ENCODE measurements around the gene DTX3.
"Not testable (repeated sequence)": the region's sequence is repeated elsewhere in the genome, so short reads cannot be mapped to it uniquely, and the experiment has no call there.

The DTX3 gene

GRCh38 chr12:57617942-57618341 is 13.3 kb downstream of the DTX3 start:
- H3K36me3 ChIP-seq = no peaks in the 10 kb centered on the region
- no peaks in the 10 kb centered on the region for H3K9me3 ChIP-seq
- no peak overlapping the region for H3K4me3 ChIP-seq (ENCODE audit: low read depth in 1 of 2, low read length in 1 of 2)
- peaks cover 20 to 25% of the 10 kb centered on the region in 2 experiments for H3K4me1 ChIP-seq (ENCODE audit: control insufficient read depth in 1 of 2, insufficient read depth in 1 of 2, low read depth in 1 of 2, low read length in 1 of 2)
- H3K27me3 ChIP-seq = peaks cover 100% of the 10 kb centered on the region
- no peak for TF ChIP-seq CTCF (IDR thresholded peaks at IDR 0.05)
- H3K27ac ChIP-seq = no peak overlapping the region

GRCh38 chr12:57618431-57618830 is 13.8 kb downstream of the DTX3 start:
- not testable (repeated sequence) for H3K9me3 ChIP-seq; H3K36me3 ChIP-seq; H3K4me3 ChIP-seq (ENCODE audit: low read depth in 1 of 2, low read length in 1 of 2); H3K27ac ChIP-seq
- Histone ChIP-seq H3K4me1 (ENCODE audit: control insufficient read depth in 1 of 2, insufficient read depth in 1 of 2, low read depth in 1 of 2, low read length in 1 of 2) (peaks cover 20 to 25% of the 10 kb centered on the region in 2 experiments), H3K27me3 (peaks cover 100% of the 10 kb centered on the region)

- no peak overlapping the region for H3K4me3 ChIP-seq (ENCODE audit: low read depth in 1 of 2, low read length in 1 of 2)
- no peaks in the 10 kb centered on the region for H3K36me3 ChIP-seq
- H3K27ac ChIP-seq = no peak overlapping the region
- peaks cover 20 to 25% of the 10 kb centered on the region in 2 experiments for H3K4me1 ChIP-seq (ENCODE audit: control insufficient read depth in 1 of 2, insufficient read depth in 1 of 2, low read depth in 1 of 2, low read length in 1 of 2)
- peaks cover 100% of the 10 kb centered on the region for H3K27me3 ChIP-seq
- TF ChIP-seq CTCF (IDR thresholded peaks at IDR 0.05) = no peak
- H3K9me3 ChIP-seq = no peaks in the 10 kb centered on the region
Observed at GRCh38 chr12:57618966-57619433, 14.4 kb downstream of the DTX3 start.

DNA sequence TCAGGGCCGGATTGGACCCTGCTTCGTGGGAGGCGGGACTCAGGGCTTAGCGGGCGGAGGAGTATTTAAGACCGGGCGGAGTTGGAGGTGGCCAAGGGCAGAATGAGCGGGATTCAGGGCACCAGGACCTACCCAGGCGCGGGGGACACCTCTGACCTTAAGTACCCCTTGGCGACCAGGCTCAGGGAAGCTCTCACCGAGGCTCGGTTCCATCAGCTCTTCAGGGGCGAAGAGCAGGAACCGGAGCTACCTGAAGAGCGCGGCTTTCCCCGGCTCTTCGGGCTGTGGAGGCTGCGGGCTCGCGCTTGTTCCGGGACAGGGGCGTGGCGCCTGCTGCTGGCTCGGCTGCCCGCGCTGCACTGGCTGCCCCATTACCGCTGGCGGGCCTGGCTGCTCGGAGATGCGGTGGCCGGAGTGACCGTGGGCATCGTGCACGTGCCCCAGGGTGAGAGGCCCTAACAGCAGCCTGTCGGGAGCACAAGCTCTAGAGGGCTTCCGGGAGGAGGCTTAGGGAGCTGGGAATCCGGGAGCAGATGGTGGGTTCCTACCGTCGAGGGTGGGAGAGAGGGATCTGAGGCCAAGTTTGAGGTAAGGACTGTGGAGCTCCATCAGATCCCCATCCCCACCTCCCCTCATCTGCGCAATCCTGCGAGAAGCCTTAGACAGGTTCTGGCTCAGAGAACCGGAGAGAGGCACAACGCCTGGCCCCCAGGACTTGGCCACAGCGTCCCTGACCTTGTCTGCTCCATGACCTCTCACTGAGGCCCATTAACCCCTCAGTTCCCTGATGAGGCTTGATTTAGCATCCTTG is 15.0 kb downstream of the DTX3 start:
- peaks cover 20 to 25% of the 10 kb centered on the region in 2 experiments for H3K4me1 ChIP-seq (ENCODE audit: control insufficient read depth in 1 of 2, insufficient read depth in 1 of 2, low read depth in 1 of 2, low read length in 1 of 2)
- peaks cover 100% of the 10 kb centered on the region for H3K27me3 ChIP-seq
- TF ChIP-seq CTCF (IDR thresholded peaks at IDR 0.05) = no peak
- H3K9me3 ChIP-seq = no peaks in the 10 kb centered on the region
- no peaks in the 10 kb centered on the region for H3K36me3 ChIP-seq
- H3K4me3 ChIP-seq (ENCODE audit: low read depth in 1 of 2, low read length in 1 of 2) = no peak overlapping the region
- no peak overlapping the region for H3K27ac ChIP-seq

DNA sequence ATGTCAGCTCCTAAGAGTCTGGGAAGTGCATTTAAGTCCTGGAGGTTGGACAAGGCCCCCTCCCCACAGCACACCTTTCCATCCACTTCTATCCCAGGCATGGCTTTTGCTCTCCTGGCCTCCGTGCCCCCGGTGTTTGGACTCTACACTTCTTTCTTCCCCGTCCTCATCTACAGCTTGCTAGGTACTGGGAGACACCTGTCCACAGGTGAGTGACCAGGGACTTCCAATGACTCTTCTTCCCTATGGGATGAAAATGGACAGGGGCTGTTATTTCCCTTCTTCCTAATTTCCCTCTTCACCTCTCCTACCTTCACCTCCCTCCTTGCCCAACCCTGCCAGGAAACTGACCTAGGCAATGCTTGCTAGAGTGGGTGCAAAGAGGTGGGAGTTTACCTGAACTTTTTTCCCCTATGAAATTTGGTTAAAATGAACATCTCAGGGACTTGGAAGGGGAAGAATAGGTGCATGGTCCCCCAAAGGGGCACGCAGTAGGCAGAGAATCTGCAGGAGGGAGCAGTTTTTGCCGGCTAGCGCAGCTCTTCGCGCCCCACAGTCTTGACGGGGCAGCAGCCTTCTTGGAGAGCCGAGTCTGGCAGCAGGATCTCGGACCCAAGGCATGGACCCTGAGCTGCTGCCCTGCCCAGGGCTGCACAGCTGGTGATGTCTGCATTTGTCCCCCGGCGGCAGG is 15.8 kb downstream of the DTX3 start:
- H3K27me3 ChIP-seq = peaks cover 100% of the 10 kb centered on the region
- no peaks in the 10 kb centered on the region for H3K36me3 ChIP-seq
- H3K27ac ChIP-seq = no peak overlapping the region
- peaks cover 20 to 25% of the 10 kb centered on the region in 2 experiments for H3K4me1 ChIP-seq (ENCODE audit: control insufficient read depth in 1 of 2, insufficient read depth in 1 of 2, low read depth in 1 of 2, low read length in 1 of 2)
- no peaks in the 10 kb centered on the region for H3K9me3 ChIP-seq
- no peak for TF ChIP-seq CTCF (IDR thresholded peaks at IDR 0.05)
- H3K4me3 ChIP-seq (ENCODE audit: low read depth in 1 of 2, low read length in 1 of 2) = peak overlapping the region in 1 of 2 experiments; percentile 61
